GM21381 (cell line): Measurements from ENCODE around the gene ACSM2B.
"Not testable (repeated sequence)": the region's sequence is repeated elsewhere in the genome, so short reads cannot be mapped to it uniquely, and the experiment has no call there.

Experiments used
- ATAC-seq: cut with Tn5 transposase; IDR thresholded peaks from one replicate; pipeline ENCODE4 v1.9.1; 2021; ENCODE audit warnings: mild to moderate bottlenecking, moderate library complexity; ENCODE audit not compliant: unreplicated experiment

ACSM2B gene, protein sequence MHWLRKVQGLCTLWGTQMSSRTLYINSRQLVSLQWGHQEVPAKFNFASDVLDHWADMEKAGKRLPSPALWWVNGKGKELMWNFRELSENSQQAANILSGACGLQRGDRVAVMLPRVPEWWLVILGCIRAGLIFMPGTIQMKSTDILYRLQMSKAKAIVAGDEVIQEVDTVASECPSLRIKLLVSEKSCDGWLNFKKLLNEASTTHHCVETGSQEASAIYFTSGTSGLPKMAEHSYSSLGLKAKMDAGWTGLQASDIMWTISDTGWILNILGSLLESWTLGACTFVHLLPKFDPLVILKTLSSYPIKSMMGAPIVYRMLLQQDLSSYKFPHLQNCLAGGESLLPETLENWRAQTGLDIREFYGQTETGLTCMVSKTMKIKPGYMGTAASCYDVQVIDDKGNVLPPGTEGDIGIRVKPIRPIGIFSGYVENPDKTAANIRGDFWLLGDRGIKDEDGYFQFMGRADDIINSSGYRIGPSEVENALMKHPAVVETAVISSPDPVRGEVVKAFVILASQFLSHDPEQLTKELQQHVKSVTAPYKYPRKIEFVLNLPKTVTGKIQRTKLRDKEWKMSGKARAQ

DNA sequence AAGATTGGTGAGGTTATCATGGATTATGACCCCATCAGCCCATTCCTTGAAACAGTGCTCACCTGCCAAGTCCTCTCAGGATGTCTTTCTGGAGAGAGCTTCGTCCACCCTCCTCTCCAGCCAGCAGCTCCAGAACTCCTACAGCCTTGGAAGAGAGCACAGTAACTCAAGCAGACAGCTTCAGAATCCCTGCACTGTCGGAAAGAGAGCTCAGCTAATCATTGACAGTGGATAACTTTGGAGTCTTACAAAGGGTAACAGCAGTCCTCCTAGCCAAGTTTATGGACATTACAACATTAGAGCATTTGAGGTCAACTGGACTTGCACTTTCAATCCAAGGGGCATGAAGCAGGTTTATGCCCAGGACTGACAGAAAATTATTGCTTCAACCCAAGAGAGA lies at the start of gene ACSM2B:
Gene ACSM2B, minus strand, starts transcription at position 223 of the 400 bp plus-strand sequence. CDS start 11,522 bp downstream, outside the sequence.
- ATAC-seq = not testable (repeated sequence)

DNA sequence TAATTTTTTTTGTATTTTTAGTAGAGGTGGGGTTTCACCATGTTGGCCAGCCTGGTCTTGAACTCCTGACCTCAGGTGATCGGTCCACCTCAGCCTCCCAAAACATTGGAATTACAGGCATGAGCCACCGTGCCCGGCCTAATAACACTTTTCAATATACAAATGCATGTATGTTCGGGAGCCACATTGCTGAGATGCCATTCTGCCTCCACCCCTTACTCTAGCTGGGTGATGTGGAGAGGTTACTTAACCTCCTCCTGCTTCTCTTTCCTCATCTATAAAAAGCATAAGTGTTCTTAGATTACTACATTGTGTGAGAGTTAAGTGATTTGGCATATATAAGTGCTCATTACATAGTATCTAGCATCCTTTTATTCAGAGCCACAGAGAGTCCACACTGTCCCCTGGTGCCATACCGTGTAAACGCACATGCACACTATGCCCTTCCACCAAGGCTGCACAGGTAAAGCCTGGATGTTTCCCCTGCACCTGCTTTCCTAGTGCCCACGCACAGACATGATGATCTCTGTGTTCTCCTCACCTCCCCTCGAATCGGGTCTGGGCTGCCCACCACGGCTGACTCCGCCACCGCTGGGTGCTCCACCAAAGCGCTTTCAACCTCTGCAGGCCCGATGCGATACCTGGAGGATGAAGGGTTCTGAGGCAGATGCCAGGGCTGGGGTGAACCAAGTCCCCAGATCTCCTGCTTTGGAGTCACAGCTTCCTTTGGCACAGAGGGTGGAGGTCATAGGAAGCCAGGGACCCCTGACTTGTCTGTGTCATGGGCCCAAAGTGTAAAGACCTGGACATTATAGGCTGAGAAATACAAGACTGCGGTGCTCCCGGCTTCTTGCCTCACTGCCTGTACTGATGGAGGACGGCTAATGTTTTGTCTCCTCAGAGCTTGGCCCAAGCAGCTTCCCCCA lies 49.0 kb upstream of the ACSM2B start:
- ATAC-seq = no peak

DNA sequence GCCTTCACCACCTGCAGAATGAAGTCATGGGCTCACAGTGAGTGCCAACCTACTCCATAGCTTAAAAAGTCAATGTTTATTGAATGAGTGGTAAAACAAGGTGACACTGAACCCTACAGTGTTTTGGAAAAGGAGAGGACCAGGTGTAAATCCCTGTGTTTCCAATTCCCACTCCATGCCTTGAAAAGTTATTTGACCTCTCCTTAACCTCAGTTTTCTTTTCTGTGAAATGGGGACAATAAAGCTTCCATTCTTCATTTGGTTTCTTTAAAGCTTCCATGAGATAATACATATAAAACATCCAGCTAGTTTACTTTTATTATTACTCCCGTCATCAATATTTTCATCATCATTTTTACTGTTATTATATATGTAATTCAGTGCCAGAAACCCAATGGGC lies 48.0 kb upstream of the ACSM2B start:
- ATAC-seq = no peak

DNA sequence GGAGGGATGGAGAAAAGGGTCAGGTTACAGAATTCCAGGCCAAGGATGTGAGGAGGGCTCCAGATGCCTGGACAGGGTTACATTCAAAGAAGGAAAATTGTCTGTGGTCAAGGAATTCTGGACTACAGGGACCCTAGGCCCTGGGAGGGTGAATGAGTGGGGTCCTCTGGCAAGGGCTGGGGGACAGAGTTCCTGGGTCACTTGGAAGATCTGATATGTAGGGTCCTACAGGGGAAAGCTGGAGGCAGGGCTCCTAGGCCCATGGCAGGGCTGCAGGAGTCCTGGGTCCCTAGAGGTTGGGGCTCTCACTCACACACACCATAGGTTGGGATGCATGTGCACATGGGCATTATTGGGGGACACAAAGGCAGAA lies 46.3 kb upstream of the ACSM2B start:
- ATAC-seq = no peak

DNA sequence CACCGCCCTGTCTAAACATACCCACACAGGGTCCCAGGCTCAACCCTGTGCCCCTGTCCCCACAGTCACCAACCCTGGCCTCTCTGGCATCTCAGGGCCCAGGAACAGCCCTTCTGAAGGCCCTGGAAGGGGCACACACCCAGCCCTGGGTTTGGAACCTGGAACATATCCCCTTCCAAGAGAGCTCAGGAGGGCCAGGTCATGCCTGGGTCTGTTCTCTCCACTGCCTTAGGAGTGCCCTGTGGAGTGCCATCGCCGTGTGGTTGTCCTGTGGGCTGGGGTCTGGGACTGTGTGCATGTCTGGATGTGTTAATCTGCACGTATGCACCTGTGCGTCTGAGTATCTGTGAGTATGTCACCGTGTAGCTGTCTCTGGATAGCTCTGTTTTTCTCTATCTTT lies 45.2 kb upstream of the ACSM2B start:
- no peak for ATAC-seq

DNA sequence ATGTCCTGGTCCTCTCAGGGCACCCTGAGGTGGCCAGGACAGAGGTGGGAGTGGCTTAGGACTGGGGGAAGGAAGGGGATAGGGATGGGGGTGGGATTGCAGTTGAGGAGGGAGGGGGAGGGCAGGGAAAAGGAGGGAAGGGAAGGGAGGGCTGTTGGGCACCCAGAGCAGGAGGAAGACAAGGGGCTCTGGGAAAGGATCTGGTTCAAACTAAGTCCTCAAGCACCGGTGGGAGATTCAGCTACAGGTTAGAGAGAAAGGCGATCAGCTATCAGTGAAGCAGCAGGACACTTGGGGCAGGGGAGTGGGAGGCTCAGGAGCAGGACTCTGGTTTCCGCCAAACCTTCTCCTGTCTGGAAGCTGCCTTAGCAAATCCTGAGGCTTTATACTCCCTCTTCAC lies 44.6 kb upstream of the ACSM2B start:
- ATAC-seq = no peak

DNA sequence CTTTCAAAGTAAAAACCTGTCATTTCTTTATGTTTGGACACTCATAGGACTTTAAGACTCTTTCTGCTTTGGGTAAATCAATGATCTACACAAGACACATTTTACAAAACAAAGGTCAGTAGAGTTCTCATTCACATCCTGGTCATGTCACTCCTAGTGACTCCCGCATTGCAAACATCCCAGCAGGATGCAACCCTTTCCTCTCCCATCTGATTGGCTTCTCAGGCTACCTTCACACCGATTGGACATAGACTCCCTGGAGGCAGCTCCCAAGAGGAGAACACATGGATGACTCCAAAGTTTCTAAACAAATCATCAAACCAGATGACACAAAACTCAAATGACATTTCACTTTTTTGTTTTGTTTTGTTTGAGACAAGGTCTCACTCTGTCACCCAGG lies 43.8 kb upstream of the ACSM2B start:
- no peak for ATAC-seq

DNA sequence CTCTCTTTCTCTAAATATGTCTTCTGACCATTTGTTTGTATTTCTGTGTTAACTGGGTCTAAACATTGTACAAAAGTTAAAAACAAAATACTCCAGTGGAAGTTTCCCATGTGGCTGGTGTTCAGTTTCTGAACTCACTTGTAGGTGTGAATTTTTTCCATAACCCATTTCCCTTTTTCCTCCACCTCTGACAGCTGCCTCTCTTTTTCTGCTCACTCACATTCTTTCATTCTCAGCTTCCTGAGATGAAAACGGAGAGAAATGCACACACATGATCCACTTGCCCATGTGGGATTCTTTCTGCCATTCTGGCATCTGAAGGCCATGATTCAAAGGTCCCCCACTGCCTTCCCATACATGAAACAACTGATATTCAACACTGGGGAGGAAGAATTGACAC lies 41.1 kb upstream of the ACSM2B start:
- ATAC-seq = no peak

DNA sequence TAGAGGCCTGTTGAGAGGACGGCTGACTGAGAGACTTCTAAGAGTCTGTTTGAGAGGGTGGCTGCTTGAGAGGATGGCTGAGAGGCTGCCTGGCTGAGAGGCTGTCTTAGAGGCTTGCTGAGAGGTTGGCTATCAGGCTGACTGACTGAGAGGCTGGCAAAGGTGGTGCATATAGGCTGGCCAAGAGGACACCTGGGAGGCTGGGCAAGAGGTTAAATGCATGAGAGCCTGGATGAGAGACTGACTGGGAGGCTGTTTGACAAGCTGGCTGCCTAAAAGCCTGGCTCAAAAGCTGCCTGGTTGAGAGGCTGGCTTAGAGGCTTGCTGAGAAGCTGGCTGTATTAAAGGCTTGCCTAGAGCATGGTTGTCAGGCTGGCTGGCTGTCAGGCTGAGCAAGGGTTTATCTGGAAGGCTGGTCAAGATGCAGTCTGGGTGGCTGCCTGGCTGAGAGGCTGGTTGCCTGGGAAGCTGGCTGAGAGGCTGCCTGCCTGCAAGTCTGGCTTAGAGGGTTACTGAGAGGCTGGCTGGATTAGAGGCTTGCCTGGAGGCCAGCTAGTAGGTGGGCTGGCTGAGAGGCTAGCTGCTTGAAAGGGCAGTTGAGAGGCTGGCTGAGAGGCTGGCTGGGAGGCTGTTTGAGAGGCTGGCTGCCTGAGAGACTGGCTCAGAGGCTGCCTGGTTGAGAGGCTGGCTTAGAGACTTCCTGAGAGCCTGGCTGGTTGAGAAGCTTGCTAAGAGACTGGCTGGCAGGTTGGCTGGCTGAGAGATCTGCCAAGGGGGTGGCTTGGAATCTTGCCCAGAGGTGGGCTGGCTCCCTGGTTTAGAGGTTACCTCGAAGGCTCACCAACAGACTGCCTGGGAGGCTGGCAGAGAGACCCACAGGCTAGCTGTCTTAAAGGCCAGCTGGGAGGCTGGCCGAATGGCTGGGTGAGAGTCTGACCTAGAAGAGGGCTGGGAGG lies 38.3 kb upstream of the ACSM2B start:
- ATAC-seq = no peak

DNA sequence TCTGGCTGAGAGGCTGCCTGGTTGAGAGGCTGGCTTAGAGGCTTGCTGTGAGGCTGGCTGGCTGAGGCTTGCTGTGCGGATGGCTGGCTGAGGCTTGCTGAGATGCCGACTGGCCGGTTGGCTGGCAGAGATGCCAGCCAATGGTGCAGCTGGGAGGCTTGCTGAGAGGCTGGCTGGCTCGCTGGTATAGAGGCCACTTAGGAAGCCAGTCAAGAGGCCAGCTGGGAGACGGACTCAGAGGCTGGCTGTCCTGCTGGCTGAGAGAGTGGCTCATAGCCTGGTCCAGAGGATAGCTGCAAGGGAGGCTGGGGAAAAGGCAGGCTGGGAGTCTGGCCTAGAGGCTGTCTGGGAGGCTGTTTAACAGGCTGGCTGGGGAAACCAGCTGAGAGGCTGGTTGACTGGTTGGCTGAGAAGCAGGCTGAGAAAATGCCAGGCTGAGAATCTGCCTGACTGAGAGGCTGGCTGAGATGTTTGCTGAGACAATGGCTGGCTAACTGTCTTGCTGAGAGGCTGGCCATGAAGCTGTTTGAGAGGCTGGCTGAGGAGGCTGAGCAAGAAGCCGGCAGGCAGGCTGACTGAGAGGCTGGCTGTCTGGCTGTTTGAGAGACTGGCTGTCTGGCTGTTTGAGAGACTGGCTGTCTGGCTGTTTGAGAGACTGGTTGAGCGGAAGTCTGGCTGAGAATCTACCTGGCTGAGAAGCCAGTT lies 37.5 kb upstream of the ACSM2B start:
- no peak for ATAC-seq

DNA sequence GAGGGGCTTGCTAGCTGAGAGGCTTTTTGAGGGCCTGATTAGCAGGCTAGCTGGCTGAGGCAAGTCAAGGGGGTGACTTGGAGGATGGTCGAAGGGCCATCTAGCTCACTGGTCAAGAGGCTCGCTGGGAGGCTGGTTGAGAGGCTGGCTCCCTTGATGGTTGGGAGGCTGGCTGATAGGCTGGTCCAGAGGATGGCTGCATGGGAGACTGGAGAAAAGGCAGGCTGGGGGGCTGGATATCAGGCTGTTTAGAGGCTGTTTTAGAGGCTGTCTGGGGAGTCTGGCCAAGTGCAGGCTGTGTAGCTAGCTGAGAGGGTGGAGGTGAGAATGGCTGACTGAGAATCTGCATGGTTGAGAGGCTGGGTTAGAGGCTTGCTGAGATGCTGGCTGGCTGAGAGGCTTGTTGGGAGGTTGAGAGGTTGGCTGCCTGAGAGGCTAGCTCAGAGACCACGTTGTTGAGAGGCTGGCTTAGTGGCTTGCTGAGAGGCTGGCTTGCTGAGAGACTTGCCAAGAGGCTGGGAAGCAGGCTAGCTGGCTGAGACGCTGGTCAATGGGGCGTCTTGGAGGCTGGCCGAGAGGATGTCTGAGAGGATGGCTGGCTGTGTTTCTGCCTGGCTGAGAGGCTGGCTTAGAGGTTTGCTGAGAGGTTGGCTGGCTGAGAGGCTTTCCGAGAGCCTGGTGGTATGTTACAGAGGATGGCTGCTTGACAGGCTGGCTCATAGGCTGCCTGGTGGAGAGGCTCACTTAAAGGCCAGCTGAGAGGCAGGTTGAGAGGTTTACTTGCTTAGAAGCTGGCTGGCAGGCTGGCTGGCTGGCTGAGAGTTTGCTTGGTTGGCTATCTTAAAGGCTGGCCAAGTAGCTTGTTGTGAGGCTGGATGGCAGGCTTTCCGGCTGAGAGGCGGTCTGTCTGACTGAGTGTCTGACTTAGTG lies 36.6 kb upstream of the ACSM2B start:
- ATAC-seq = no peak

DNA sequence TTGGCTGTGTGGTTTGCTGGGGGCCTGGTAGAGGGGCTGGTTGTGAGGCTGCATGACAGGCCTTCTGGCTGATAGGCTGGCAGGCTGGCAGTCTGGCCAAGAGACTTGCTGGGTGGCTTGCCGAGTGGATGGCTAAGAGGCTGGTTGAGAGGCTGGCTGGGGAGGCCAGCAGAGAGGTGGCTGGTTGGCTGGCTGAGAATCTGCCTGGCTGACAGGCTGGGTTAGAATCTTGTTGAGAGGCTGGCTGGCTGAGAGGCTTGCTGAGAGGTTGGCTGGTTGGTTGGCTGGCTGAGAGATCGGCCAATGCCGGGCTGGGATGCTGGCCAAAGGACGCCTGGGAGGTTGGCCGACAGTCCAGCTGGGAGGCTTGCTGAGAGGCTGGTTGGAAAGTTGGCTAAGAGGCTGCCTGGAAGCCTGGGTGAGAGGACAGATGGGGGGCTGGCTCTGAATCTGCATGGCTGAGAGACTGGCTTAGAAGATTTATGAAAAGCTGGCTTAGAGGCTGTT lies 35.9 kb upstream of the ACSM2B start:
- ATAC-seq = no peak

DNA sequence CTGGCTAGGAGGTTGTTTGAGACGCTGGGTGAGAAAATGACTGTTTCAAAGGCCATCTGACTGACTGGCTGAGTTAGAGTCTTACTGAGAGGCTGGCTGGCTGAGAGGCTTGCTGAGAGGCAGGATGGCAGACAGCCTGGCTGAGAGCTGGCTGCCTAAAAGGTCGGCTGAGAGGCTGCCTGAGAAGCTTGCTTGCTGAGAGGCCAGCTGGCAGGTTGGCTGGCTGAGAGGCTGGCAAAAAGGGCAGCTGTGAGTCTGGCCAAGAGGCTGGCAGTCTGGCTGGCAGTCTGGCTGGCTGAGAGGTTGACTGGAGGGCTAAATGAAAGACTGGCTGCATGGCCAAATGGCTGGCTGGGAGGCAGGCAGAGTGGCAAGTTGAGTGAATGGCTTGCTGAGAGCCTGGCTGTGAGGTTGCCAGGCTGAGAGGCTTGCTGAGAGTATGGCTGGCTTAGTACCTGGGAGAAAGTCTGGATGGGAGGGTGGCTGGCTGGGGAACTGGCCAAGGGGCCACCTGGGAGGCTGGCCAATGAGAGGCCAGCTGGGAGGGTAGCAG lies 35.3 kb upstream of the ACSM2B start:
- no peak for ATAC-seq

DNA sequence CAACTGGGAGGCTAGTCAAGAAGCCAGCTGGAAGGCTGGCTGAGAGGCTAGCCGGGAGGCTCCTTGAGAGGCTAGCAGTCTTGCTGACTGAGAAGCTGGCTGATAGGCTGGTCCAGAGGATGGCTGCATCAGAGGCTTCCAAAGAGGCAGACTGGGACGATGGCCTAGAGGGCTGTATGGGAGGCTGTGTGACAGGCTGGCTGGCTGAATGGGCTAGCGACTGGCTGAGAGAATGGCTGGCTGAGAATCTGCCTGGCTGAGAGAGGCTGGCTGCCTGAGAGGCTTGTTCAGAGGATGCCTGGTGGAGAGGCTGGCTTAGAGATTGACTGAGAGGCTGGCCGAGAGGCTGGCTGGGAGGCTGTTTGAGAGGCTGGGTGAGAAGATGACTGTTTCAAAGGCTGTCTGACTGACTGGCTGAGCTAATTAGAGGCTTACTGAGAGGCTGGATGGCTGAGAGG lies 34.8 kb upstream of the ACSM2B start:
- ATAC-seq = no peak

DNA sequence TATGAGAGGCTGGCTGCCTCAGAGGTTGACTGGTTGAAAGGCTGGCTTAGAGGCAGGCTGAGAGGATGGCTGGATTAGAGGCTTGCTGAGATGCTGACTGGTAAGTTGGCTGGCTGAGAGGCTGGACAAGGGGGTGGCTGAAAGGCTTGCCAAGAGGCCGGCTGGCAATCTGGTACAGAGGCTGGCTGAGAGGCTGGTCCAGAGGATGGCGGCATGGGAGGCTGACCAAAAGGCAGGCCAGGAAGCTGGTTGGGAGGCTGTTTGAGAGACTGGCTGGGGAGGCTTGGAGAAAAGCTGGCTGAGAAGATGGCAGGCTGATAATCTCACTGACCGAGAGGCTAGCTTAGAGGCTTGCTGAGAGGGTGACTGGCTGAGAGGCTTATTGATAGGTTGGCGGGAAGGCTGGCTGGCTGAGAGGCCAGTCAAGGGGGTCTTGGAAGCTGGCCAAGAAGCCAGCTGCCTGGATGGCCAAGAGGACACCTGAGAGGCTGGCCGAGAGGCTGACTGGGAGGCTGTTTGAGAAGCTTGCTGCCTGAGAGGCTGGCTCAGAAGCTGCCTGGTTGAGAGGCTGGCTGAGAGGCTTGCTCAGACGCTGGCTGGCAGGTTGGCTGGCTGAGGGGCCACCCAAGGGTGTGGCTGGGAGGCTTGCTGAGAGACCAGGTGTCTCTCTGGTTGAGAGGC lies 34.2 kb upstream of the ACSM2B start:
- ATAC-seq = no peak

DNA sequence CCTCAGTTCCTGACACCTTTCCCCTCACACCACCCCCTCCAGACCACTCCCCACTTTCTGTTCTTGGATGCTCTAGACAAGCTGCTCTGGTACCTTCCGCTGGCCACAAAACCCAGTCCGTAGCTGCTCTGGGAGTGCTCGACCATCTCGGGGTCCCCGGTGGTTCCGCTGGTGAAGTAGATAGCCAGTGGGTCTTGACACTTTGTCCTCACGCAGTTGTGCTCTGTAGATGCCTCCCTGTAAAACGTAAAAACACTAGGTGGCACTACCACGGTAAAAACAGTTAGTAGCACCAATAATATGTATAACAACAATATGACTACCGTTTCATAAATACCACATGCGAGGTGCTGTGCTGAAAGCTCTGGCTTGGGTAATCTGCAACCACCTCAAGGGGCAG lies 26.0 kb upstream of the ACSM2B start:
- not testable (repeated sequence) for ATAC-seq

DNA sequence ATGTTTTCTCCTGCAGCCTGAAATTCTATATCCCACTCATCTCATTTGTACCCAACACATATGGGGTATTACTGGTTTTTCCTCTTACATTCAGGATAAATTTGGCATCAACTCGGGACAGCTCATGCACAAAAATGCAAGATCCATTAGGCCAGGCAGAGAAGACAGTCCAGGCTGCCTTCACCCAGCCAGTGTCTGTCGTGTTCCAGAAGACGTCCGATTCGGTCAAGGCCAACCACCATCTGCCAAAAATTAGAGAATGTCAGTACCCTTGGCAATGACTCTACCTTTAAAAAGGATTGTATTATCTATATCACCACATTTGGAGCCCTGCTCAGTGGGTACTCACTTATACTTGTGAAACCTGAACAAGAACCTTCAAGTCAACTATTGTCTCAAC lies 23.3 kb upstream of the ACSM2B start:
- not testable (repeated sequence) for ATAC-seq
